Vagina (tissue), 2 donors: Measurements from ENCODE around the gene MROH2B.
"Not testable (repeated sequence)": the region's sequence is repeated elsewhere in the genome, so short reads cannot be mapped to it uniquely, and the experiment has no call there.

Experiments used
- CTCF ChIP-seq, 3 experiments: fragments of 450-650 bp in 2 of 3; fragments of 200-600 bp in 1 of 3; sonication (generic) in 1 of 3; IDR thresholded peaks; one replicate each; pipeline ENCODE4 v1.5.1; 2017 to 2019; ENCODE audit warnings: antibody characterized with exemption in 3 of 3, mild to moderate bottlenecking in 2 of 3, moderate library complexity in 2 of 3
- POLR2AphosphoS5 ChIP-seq, 2 donors: sonication (generic); formaldehyde crosslinking; IDR thresholded peaks; one replicate each; pipeline ENCODE4 v1.9.0; 2017; ENCODE audit warnings: antibody characterized with exemption in 2 of 2, mild to moderate bottlenecking in 2 of 2, low read depth in 1 of 2; ENCODE audit not compliant: insufficient read depth in 1 of 2

GRCh38 chr5:41022600-41022999 lies 48.5 kb downstream of the MROH2B start:
- not testable (repeated sequence) for TF ChIP-seq CTCF (IDR thresholded peaks at IDR 0.05); POLR2AphosphoS5 (IDR thresholded peaks at IDR 0.05; ENCODE audit: insufficient read depth in 1 of 2, low read depth in 1 of 2)
